ENCODE results near the gene DDT. TPM values are rescaled to one million over a fixed set of nuclear protein-coding genes. Genes with fewer than 3 reads are reported as not detected.
A peak's percentile ranks its signal among the peaks of the same experiment; 100 is the strongest.
"Not testable (repeated sequence)": the region's sequence is repeated elsewhere in the genome, so short reads cannot be mapped to it uniquely, and the experiment has no call there.

The DDT gene
- total RNA-seq, 3 donors from 2014 or later (not counting 1 experiment from before 2014, with no cell fraction given): 60.2 to 64.3 (median 62.3) TPM

DNA sequence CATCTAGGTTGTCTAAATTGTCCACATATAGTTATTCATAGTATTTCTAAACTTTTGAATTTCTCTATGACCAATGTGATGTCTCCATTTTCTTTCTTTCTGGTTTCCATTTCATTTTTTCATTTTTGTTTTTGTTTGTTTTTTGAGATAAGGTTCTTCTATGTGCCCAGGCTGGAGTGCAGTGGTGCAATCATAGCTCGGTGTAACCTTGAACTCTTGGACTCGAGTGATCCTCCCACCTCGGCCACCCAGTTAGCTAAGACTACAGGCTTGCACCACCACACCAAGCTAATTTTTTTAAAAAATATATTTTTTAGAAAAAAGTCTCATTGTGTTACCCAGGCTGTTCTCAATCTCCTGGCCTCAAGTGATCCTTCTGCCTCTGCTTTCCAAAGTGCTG is 22.9 kb upstream of the DDT start:
- H3K4me3 ChIP-seq (ENCODE audit: low read length): no peak overlapping the region
- intact Hi-C loops (cut with micrococcal nuclease): no loop called here
- H3K27ac Mint-ChIP-seq: no peak overlapping the region
- H3K27me3 Mint-ChIP-seq (ENCODE audit: low read depth in 2 of 2): peaks cover 0 to 15% of the 10 kb centered on the region in 2 donors
- no peaks in the 10 kb centered on the region for H3K4me1 ChIP-seq (ENCODE audit: control insufficient read depth, insufficient read depth, low read length)
- H3K27ac ChIP-seq (ENCODE audit: low read length): no peak overlapping the region
- no peak overlapping the region for H3K4me3 Mint-ChIP-seq
- ATAC-seq (no peak), DNase-seq (peak in 1 of 2 donors; percentile 0)
- H3K36me3 ChIP-seq (ENCODE audit: control insufficient read depth, insufficient read depth, low read length): no peaks in the 10 kb centered on the region
- no peaks in the 10 kb centered on the region for H3K4me1 Mint-ChIP-seq
- no peaks in the 10 kb centered on the region for H3K9me3 ChIP-seq (ENCODE audit: control insufficient read depth, insufficient read depth, low read length)
- H3K27me3 ChIP-seq (ENCODE audit: control insufficient read depth, insufficient read depth, low read length): no peaks in the 10 kb centered on the region
- H3K9me3 Mint-ChIP-seq: no peaks in the 10 kb centered on the region
- WGBS (ENCODE audit: insufficient coverage): 92% methylated on average over 3 of the region's 3 CpGs
- H3K36me3 Mint-ChIP-seq: no peaks in the 10 kb centered on the region
- TF ChIP-seq, protein P1, sequence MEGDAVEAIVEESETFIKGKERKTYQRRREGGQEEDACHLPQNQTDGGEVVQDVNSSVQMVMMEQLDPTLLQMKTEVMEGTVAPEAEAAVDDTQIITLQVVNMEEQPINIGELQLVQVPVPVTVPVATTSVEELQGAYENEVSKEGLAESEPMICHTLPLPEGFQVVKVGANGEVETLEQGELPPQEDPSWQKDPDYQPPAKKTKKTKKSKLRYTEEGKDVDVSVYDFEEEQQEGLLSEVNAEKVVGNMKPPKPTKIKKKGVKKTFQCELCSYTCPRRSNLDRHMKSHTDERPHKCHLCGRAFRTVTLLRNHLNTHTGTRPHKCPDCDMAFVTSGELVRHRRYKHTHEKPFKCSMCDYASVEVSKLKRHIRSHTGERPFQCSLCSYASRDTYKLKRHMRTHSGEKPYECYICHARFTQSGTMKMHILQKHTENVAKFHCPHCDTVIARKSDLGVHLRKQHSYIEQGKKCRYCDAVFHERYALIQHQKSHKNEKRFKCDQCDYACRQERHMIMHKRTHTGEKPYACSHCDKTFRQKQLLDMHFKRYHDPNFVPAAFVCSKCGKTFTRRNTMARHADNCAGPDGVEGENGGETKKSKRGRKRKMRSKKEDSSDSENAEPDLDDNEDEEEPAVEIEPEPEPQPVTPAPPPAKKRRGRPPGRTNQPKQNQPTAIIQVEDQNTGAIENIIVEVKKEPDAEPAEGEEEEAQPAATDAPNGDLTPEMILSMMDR (IDR thresholded peaks at IDR 0.05): no peak

DNA sequence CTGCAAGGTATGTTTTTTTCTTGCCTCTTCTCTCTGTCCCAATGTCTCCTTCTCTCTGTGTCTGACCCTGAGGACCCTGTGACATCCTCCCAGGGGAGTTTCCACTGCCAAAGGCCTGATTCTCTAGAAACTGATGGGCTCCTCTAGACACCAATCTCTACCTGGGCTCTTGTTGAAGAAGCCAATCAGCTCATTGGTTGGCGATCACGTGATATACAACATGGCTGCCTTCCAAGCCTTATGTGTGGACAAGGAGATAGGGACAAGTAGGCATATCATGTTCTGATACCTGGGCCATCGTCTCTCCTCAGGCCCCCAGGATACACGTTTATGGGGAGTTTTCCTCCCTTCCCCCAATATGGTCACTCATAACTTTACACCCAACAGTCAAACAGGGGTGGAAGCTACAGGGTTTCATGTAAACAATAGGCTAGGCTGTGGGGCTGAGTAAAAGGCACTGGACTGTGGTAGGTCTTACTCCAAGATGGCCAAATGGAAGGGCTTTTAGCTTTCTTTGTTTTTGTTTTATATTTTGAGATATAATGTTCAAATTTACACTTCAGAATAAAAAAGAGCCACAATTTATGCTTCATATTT is 19.4 kb upstream of the DDT start:
- H3K36me3 Mint-ChIP-seq; H3K27ac Mint-ChIP-seq; H3K9me3 Mint-ChIP-seq; H3K4me3 Mint-ChIP-seq; intact Hi-C loops (cut with micrococcal nuclease); H3K4me1 Mint-ChIP-seq; H3K27me3 ChIP-seq (ENCODE audit: control insufficient read depth, insufficient read depth, low read length); H3K36me3 ChIP-seq (ENCODE audit: control insufficient read depth, insufficient read depth, low read length); H3K4me3 ChIP-seq (ENCODE audit: low read length); H3K4me1 ChIP-seq (ENCODE audit: control insufficient read depth, insufficient read depth, low read length); H3K27ac ChIP-seq (ENCODE audit: low read length); H3K9me3 ChIP-seq (ENCODE audit: control insufficient read depth, insufficient read depth, low read length): not testable (repeated sequence)
- ATAC-seq (peak in 1 of 3 donors; percentile 30), DNase-seq (peak in 1 of 2 donors; percentile 0)
- WGBS (ENCODE audit: insufficient coverage): 80% methylated on average over 2 of the region's 4 CpGs
- peaks cover 0 to 10% of the 10 kb centered on the region in 2 donors for H3K27me3 Mint-ChIP-seq (ENCODE audit: low read depth in 2 of 2)

DNA sequence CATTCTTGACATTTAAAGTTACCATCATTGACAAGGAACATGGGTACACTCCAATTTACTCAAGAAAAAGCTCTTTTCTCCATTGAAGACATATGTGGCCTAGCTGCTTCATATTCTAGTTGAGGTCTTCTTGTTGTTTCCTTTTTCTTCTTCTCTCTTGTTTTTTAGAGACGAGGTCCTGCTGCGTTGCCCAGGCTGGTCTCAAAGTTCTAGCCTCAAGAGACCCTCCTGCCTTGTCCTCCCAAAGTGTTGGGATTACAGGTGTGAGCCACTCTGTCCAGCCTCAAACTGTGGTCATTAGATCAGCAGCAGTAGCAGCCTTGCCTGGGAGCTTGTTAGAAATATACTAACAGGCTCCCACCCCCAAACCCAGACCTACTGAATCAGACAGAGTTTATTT is 18.8 kb upstream of the DDT start:
- H3K27ac Mint-ChIP-seq; H3K27ac ChIP-seq (ENCODE audit: low read length); H3K9me3 ChIP-seq (ENCODE audit: control insufficient read depth, insufficient read depth, low read length); H3K4me1 Mint-ChIP-seq; H3K4me3 ChIP-seq (ENCODE audit: low read length); DNase-seq; H3K4me1 ChIP-seq (ENCODE audit: control insufficient read depth, insufficient read depth, low read length); H3K9me3 Mint-ChIP-seq; ATAC-seq; H3K36me3 ChIP-seq (ENCODE audit: control insufficient read depth, insufficient read depth, low read length); H3K36me3 Mint-ChIP-seq; H3K27me3 ChIP-seq (ENCODE audit: control insufficient read depth, insufficient read depth, low read length); intact Hi-C loops (cut with micrococcal nuclease): not testable (repeated sequence)
- peak overlapping the region; percentile 49 for H3K4me3 Mint-ChIP-seq
- WGBS (ENCODE audit: insufficient coverage): no CpG with 5 or more reads among the region's 2 CpGs
- peaks cover 0 to 10% of the 10 kb centered on the region in 2 donors for H3K27me3 Mint-ChIP-seq (ENCODE audit: low read depth in 2 of 2)

DNA sequence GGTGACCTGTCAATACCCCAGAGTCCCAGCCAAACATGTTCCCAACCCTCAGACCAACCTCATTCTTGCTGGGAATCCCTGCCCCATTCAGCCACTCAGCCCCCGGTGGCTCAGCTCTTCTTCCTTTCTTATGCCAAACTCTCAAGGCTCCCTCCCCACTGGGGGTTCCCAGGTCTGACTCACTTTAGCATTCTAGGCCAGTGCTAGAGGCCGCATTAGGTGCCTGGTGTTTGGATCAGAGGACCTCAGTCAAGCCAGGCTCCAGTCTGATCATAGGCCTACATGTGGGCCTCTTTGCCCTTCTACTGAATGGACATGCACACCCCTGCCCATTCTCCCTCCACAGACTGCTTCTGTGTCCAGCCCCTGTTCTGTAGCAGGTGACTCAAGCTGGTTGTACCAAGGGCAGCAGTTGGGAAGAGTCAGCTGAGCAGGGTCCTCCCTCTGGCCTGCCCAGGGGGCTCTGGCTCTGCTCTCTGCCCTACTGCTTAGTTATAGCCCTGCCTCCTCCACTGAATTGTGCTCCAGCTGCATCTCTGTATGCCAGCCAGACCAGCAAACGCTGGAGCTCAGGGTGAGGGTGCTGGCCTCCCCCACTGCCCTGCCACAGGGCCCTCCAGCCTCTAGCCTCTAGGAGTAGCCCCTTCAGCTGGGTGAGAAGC is 15.5 kb upstream of the DDT start:
- H3K27ac Mint-ChIP-seq: peak overlapping the region in 1 of 2 donors; percentile 45
- H3K36me3 ChIP-seq (ENCODE audit: control insufficient read depth, insufficient read depth, low read length); H3K36me3 Mint-ChIP-seq; intact Hi-C loops (cut with micrococcal nuclease); H3K27me3 ChIP-seq (ENCODE audit: control insufficient read depth, insufficient read depth, low read length); H3K9me3 Mint-ChIP-seq; ATAC-seq; H3K27ac ChIP-seq (ENCODE audit: low read length); H3K4me3 ChIP-seq (ENCODE audit: low read length); H3K4me1 ChIP-seq (ENCODE audit: control insufficient read depth, insufficient read depth, low read length); H3K27me3 Mint-ChIP-seq (ENCODE audit: low read depth in 2 of 2); H3K4me3 Mint-ChIP-seq; H3K9me3 ChIP-seq (ENCODE audit: control insufficient read depth, insufficient read depth, low read length); H3K4me1 Mint-ChIP-seq: not testable (repeated sequence)
- DNase-seq: peak in 1 of 2 donors; percentile 1
- WGBS (ENCODE audit: insufficient coverage): 84% methylated on average over 2 of the region's 3 CpGs

DNA sequence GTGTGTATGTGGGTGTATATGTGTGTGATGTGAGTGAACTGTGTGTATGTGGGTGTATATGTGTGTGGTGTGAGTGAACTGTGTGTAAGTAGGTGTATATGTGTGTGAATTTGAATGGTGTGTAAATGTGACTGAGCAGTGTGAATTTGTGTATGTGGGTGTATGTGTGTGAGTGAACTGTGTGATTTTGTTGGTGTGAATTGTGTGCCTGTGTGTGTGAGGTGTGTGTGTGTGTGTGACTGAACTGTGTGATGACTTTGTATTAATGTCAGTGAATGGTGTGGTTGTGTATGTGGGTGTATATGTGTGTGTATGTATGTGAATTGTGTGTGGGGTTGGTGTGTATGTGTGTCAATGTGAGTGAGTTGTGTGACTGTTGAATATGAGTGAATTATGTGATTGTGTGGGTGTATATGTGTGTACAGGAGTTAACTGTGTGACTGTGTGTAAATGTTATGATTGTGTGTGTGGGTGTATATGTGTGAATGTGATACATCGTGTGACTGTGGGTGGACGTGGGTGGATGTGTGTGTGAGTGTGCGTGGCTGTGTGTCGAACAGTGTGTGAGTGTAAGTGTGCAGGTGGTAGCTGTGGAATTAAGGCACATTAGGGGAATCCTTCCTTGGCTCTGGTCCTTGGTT is 12.4 kb upstream of the DDT start:
- H3K36me3 Mint-ChIP-seq; H3K4me1 Mint-ChIP-seq; H3K4me3 Mint-ChIP-seq; H3K9me3 ChIP-seq (ENCODE audit: control insufficient read depth, insufficient read depth, low read length); H3K27ac ChIP-seq (ENCODE audit: low read length); intact Hi-C loops (cut with micrococcal nuclease); H3K27me3 Mint-ChIP-seq (ENCODE audit: low read depth in 2 of 2); H3K36me3 ChIP-seq (ENCODE audit: control insufficient read depth, insufficient read depth, low read length); H3K4me1 ChIP-seq (ENCODE audit: control insufficient read depth, insufficient read depth, low read length); ATAC-seq; H3K4me3 ChIP-seq (ENCODE audit: low read length); DNase-seq; H3K27me3 ChIP-seq (ENCODE audit: control insufficient read depth, insufficient read depth, low read length); H3K9me3 Mint-ChIP-seq; H3K27ac Mint-ChIP-seq: not testable (repeated sequence)
- WGBS (ENCODE audit: insufficient coverage): 76% methylated on average over 4 of the region's 4 CpGs

DNA sequence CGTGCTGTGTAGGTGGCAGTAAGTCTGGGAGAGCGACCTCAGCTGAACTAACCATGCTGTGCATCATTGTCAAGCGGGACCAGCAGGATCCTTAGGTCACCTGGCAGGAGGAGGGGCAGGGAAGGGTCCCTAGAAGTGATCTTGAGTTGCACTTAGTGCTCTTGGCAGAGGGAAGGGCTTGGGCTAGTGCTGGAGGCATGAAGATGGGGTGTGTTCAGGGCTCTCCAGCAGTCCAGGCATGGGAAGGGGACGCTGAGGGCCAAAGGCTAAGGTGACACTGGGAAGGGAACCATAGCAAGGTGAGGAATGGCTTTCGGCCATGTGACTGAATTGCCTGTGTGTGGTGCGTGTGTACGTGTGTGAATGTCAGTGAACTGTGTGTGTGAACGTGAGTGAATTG is 11.8 kb upstream of the DDT start:
- H3K36me3 Mint-ChIP-seq; H3K4me1 Mint-ChIP-seq; H3K27me3 Mint-ChIP-seq (ENCODE audit: low read depth in 2 of 2); ATAC-seq; H3K4me3 ChIP-seq (ENCODE audit: low read length); H3K27me3 ChIP-seq (ENCODE audit: control insufficient read depth, insufficient read depth, low read length); H3K9me3 ChIP-seq (ENCODE audit: control insufficient read depth, insufficient read depth, low read length); H3K4me1 ChIP-seq (ENCODE audit: control insufficient read depth, insufficient read depth, low read length); H3K27ac Mint-ChIP-seq; DNase-seq; H3K27ac ChIP-seq (ENCODE audit: low read length); H3K9me3 Mint-ChIP-seq; H3K36me3 ChIP-seq (ENCODE audit: control insufficient read depth, insufficient read depth, low read length); intact Hi-C loops (cut with micrococcal nuclease); H3K4me3 Mint-ChIP-seq: not testable (repeated sequence)
- WGBS (ENCODE audit: insufficient coverage): 92% methylated on average over 8 of the region's 8 CpGs

All from natural killer cell (primary cell).